Ovary (tissue), 9 donors: Measurements from ENCODE around the gene SNX32. TPM values are rescaled to one million over a fixed set of nuclear protein-coding genes. Genes with fewer than 3 reads are reported as not detected.
A peak's percentile ranks its signal among the peaks of the same experiment; 100 is the strongest.

Experiments used
- DNase-seq, 5 donors: peaks; one replicate each; pipeline ENCODE4 v3.0.0-alpha.2; 2019 to 2020
- H3K27ac ChIP-seq, 2 donors: fragments of 200-600 bp; one replicate each; pipeline versions ENCODE4 v1.5.1 to v1.8.0; 2019 to 2022
- H3K27me3 ChIP-seq: fragments of 200-600 bp; one replicate; pipeline ENCODE4 v1.8.0; 2022
- H3K36me3 ChIP-seq: fragments of 200-600 bp; sonication (generic); one replicate; pipeline ENCODE4 v1.5.1; 2019
- H3K4me1 ChIP-seq: one replicate; pipeline ENCODE4 v1.8.1; 2013; ENCODE audit warnings: mild to moderate bottlenecking, moderate library complexity; ENCODE audit not compliant: insufficient read depth
- H3K4me3 ChIP-seq: fragments of 200-600 bp; sonication (generic); one replicate; pipeline ENCODE4 v1.5.1; 2017
- H3K9me3 ChIP-seq, 2 donors: fragments of 200-600 bp in 1 of 2; sonication (generic) in 1 of 2; one replicate each; pipeline versions ENCODE4 v1.5.1 to v1.8.1; 2013 to 2019; ENCODE audit warnings: mild to moderate bottlenecking in 1 of 2, moderate library complexity in 1 of 2
- CTCF ChIP-seq, 3 donors: fragments of 450-650 bp in 2 of 3; fragments of 200-600 bp in 1 of 3; IDR thresholded peaks; one replicate each; pipeline versions ENCODE4 v1.5.1 to v1.8.0; 2016 to 2022; ENCODE audit warnings: antibody characterized with exemption in 3 of 3, mild to moderate bottlenecking in 1 of 3
- EP300 ChIP-seq: sonication (generic); formaldehyde crosslinking; IDR thresholded peaks from one replicate; pipeline ENCODE4 v1.6.1; 2017; ENCODE audit warnings: antibody characterized with exemption
- POLR2A ChIP-seq: fragments of 450-650 bp; IDR thresholded peaks from one replicate; pipeline ENCODE4 v1.6.1; 2017; ENCODE audit warnings: antibody characterized with exemption, mild to moderate bottlenecking, moderate library complexity
- WGBS, 3 donors: extraction: QIAGEN DNeasy Blood & Tissue Kit in 1 of 3; methylation state at CpG; one replicate each; pipeline versions ENCODE4 v1.1.5 to v1.1.7; 2013 to 2017; 5-methylcytosine and 5-hydroxymethylcytosine counted together
- intact Hi-C, 4 donors: fragments of 100-400 bp; cut with DNase I; formaldehyde crosslinking; loops; one replicate each; pipeline versions ENCODE4 v1.11.0 to v1.15.1; 2022 to 2023
- polyA plus RNA-seq, 2 donors: library from polyadenylated mRNA; stranded (reverse); fragments of 200-250 nt in 1 of 2; fragments of 350-450 nt in 1 of 2; fragmentation: Illumina TruSeq in 1 of 2; extraction: RNeasy Lipid Tissue Mini Kit (QIAGEN cat#74804) in 1 of 2; gene quantifications; one replicate each; pipeline ENCODE4 v1.2.3, GENCODE V29; 2013 to 2014
- total RNA-seq, 7 donors: library from RNA; depleted of rRNA in 2 of 7; stranded (reverse); fragments of >200 nt in 2 of 7; fragmentation: NEBNext Ultra II Directional in 3 of 7; extraction: Animal tissue kit (Norgen Biotek cat#: 25700) in 3 of 7; gene quantifications; one replicate each; pipeline versions ENCODE4 v1.1.0 to v1.2.4, GENCODE V29; 2016 to 2023
- donor health status: DM: no; HTN: no; CAD: no; lungs with moderate emphysema.
- donor health status: DM: no; HTN: no; CAD: no.
- donor health status: Bipolar disorder and iron deficiency.
- donor health status: DM: yes; HTN: yes; CAD: no.
- donor health status: DM: no; HTN: no; CAD: no.
- donor health status: DM: yes; HTN: yes; CAD: no.

SNX32 gene
- total and polyA plus RNA-seq, 9 donors, result 0.40 to 3.0 (median 1.3) TPM; not detected in 1

- intact Hi-C loops, result loop anchor here (5.0 to 10.0 kb wide), 4 partner anchors 85 to 1235 kb away; partner anchors contain the start of genes KDM2A (in 1 of the 4) and SART1 (in 1 of the 4)
- Histone ChIP-seq H3K27me3 (no peaks in the 10 kb centered on the region), H3K27ac (no peak overlapping the region), H3K4me3 (no peak overlapping the region), H3K4me1 (no peaks in the 10 kb centered on the region), H3K9me3 (no peaks in the 10 kb centered on the region), H3K36me3 (no peaks in the 10 kb centered on the region)
- peak in 2 of 5 donors; percentile 16 to 24 for DNase-seq
- no peak for TF ChIP-seq EP300
- TF ChIP-seq POLR2A, result no peak
- TF ChIP-seq CTCF (IDR thresholded peaks at IDR 0.05), result no peak
- 59 to 67% (median 61%) methylated on average over 7 of the region's 7 CpGs for WGBS, 3 donors
Observed at GRCh38 chr11:65880027-65880426, 46.3 kb downstream of the SNX32 start.

- WGBS, 3 donors, result 63 to 79% (median 64%) methylated on average over 7 of the region's 7 CpGs
- peak in 1 of 5 donors; percentile 16 for DNase-seq
- H3K36me3 ChIP-seq, result no peaks in the 10 kb centered on the region
- no peak overlapping the region for H3K27ac ChIP-seq
- H3K4me1 ChIP-seq, result no peaks in the 10 kb centered on the region
- no peak overlapping the region for H3K4me3 ChIP-seq
- no peaks in the 10 kb centered on the region for H3K9me3 ChIP-seq
- TF ChIP-seq POLR2A (no peak), CTCF (IDR thresholded peaks at IDR 0.05) (no peak), EP300 (no peak)
- H3K27me3 ChIP-seq, result no peaks in the 10 kb centered on the region
- intact Hi-C loops, result loop anchor here (5.0 to 10.0 kb wide), 4 partner anchors 84 to 1234 kb away; partner anchors contain the start of genes KDM2A (in 1 of the 4) and SART1 (in 1 of the 4)
Observed at GRCh38 chr11:65880844-65881421, 47.2 kb downstream of the SNX32 start.

GRCh38 chr11:65882120-65883057 is 48.6 kb downstream of the SNX32 start:
- Histone ChIP-seq H3K4me1 (no peaks in the 10 kb centered on the region), H3K27ac (no peak overlapping the region), H3K4me3 (no peak overlapping the region), H3K27me3 (no peaks in the 10 kb centered on the region), H3K36me3 (no peaks in the 10 kb centered on the region), H3K9me3 (no peaks in the 10 kb centered on the region)
- WGBS, 3 donors, result 85 to 89% (median 86%) methylated on average over 30 of the region's 30 CpGs
- no peak for TF ChIP-seq EP300
- no peak for TF ChIP-seq CTCF (IDR thresholded peaks at IDR 0.05)
- TF ChIP-seq POLR2A, result no peak
- peak in 3 of 5 donors; percentile 19 to 25 (median 20) for DNase-seq
- intact Hi-C loops, result loop anchor here (5.0 to 10.0 kb wide), 4 partner anchors 82 to 1232 kb away; partner anchors contain the start of genes KDM2A (in 1 of the 4) and SART1 (in 1 of the 4)

GRCh38 chr11:65883058-65883761 is 49.4 kb downstream of the SNX32 start:
- H3K27me3 ChIP-seq, result no peaks in the 10 kb centered on the region
- peaks cover 3% of the 10 kb centered on the region for H3K4me1 ChIP-seq
- no peak for DNase-seq
- no peaks in the 10 kb centered on the region for H3K9me3 ChIP-seq
- no peak overlapping the region for H3K4me3 ChIP-seq
- 85 to 86% (median 85%) methylated on average over 13 of the region's 13 CpGs for WGBS, 3 donors
- intact Hi-C loops, result loop anchor here (5.0 to 10.0 kb wide), 4 partner anchors 82 to 1232 kb away; partner anchors contain the start of genes KDM2A (in 1 of the 4) and SART1 (in 1 of the 4)
- no peak for TF ChIP-seq CTCF (IDR thresholded peaks at IDR 0.05)
- no peak for TF ChIP-seq EP300
- no peak for TF ChIP-seq POLR2A
- no peaks in the 10 kb centered on the region for H3K36me3 ChIP-seq
- H3K27ac ChIP-seq, result no peak overlapping the region
